SU-DHL-6 (cell line): ENCODE measurements around the gene ST7.

Experiments used
- EZH2phosphoT487 ChIP-seq: fragments of 200-600 bp; sonication (generic), shearing (Covaris generic); conservative IDR thresholded peaks from 2 replicates; pipeline ENCODE4 v1.6.1; 2018; ENCODE audit warnings: mild to moderate bottlenecking, antibody characterized with exemption, low read length, moderate library complexity, mixed read lengths
- TF ChIP-seq, protein P1 (sequence below): fragments of 200-600 bp; sonication (generic); IDR thresholded peaks from one replicate; pipeline ENCODE4 v1.5.1; 2017; ENCODE audit warnings: antibody characterized with exemption, mild to moderate bottlenecking, low read length, moderate library complexity; ENCODE audit not compliant: insufficient read depth, poor library complexity, severe bottlenecking

DNA sequence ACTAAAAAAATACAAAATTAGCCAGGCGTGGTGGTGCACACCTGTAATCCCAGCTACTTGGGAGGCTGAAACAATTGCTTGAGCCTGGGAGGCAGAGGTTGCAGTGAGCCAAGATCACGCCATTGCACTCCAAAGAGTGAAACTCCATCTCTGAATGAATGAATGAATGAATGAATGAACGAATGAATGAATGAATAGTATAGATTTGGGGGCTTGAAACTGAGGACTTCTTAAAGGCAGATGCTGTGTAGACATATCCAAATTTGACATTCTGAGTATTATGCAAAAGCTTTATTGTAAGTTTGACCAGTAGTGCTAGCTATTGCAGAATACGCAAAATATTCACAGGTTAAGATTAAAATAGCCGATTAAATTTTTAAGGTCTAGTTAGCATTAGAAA lies 30.8 kb upstream of the ST7 start:
- TF ChIP-seq, protein P1, sequence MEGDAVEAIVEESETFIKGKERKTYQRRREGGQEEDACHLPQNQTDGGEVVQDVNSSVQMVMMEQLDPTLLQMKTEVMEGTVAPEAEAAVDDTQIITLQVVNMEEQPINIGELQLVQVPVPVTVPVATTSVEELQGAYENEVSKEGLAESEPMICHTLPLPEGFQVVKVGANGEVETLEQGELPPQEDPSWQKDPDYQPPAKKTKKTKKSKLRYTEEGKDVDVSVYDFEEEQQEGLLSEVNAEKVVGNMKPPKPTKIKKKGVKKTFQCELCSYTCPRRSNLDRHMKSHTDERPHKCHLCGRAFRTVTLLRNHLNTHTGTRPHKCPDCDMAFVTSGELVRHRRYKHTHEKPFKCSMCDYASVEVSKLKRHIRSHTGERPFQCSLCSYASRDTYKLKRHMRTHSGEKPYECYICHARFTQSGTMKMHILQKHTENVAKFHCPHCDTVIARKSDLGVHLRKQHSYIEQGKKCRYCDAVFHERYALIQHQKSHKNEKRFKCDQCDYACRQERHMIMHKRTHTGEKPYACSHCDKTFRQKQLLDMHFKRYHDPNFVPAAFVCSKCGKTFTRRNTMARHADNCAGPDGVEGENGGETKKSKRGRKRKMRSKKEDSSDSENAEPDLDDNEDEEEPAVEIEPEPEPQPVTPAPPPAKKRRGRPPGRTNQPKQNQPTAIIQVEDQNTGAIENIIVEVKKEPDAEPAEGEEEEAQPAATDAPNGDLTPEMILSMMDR: no peak
- no peak for TF ChIP-seq EZH2phosphoT487
